Anterior cingulate cortex (tissue), 58 donors: ENCODE measurements around the gene E4F1.

Source experiments
- DNase-seq, 58 donors: peaks; one replicate each; lab custom pipeline; 2025; lab: John Stamatoyannopoulos, UW

The E4F1 gene

GRCh38 chr16:2223221-2223941 is at the start of gene E4F1:
E4F1 (plus strand) TSS chr16:2223591; CDS start chr16:2223614, 23 bp downstream.
- peak; percentile 79 to 99 (median 97) for DNase-seq

DNA sequence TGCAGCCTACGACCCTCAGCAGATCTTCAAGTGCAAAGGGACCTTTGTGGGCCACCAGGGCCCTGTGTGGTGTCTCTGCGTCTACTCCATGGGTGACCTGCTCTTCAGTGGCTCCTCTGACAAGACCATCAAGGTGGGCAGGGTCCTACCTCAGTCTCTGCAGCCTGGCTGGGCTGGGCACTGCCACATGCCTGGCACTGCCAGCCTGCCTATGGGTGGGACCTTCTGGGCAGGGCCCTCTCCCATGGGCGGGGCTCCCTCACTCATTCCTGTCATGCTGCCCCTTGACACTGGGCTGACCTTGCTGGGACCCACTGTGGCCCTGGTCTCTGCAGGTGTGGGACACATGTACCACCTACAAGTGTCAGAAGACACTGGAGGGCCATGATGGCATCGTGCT is 49.5 kb upstream of the E4F1 start:
- DNase-seq = no peak

- peak in 12 of 58 donors; percentile 15 to 75 (median 29) for DNase-seq
These were observed 48.8 kb upstream of the E4F1 start for GRCh38 chr16:2174396-2175131.

DNA sequence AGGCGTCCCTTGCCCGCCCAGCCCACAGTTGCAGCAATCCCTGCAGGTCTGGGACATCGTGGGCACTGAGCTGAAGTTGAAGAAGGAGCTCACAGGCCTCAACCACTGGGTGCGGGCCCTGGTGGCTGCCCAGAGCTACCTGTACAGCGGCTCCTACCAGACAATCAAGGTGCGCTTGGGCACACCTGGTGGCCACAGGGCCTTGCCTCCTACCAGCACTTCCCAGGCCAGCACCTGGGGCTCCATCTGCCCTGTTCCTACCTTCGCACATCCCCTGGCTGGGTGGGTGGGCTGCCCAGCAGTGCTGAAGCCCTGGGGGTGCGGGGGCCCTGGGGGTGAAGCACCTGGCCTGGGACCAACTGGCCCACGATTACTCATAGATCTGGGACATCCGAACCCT is 47.9 kb upstream of the E4F1 start:
- DNase-seq = no peak

DNA sequence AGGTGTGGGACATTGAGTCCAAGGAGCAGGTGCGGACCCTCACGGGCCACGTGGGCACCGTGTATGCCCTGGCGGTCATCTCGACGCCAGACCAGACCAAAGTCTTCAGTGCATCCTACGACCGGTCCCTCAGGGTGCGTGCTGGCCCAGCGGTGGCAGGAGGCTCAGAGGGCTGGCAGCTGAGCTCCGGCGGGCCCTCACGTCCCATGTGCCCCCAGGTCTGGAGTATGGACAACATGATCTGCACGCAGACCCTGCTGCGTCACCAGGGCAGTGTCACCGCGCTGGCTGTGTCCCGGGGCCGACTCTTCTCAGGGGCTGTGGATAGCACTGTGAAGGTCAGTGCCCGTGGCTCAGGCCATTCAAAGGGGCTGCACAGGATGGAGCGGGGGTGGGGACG is 47.3 kb upstream of the E4F1 start:
- no peak for DNase-seq

GRCh38 chr16:2177101-2177500 is 46.3 kb upstream of the E4F1 start:
- DNase-seq = no peak

GRCh38 chr16:2177561-2177960 is 45.8 kb upstream of the E4F1 start:
- no peak for DNase-seq

DNA sequence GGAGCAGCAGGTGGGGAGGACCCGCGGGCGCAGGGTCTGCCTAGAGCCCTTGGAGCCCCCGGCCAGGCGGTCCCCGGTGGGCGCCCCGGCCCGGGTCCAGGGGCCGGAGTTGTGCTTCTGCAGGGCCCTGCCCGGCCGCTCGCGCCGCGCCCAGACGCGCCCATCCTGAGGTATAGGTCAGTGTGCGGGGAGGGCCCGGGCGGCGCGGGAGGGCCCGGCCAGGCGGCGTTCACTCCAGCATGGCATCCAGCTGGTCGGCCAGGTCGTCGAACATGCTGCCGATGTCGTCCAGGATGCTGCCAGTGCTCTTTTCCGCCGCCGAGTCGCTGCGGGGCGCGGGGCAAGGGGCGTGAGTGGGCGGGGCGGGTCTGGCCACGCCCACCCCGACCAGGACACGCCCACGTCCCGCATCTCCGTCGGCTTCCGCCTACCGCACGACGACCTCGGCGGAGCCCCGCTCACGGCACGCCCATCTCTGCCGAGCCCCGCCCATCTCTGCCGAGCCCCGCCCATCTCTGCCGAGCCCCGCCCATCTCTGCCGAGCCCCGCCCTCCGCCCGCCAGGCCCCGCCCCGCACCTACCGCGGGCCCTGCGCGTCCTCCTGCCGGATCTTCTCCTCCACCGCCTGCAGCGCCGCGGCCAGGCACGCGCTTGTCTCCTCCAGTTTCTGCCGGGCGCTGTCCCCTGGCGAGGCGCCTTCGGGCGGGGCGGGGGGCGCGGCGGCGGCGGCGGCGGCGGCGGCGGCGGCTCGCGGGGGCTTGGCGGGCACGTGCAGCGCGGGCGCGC is 44.9 kb upstream of the E4F1 start:
- peak in 2 of 58 donors; percentile 18 to 27 for DNase-seq

GRCh38 chr16:2179107-2179501 is 44.3 kb upstream of the E4F1 start:
- DNase-seq = no peak

DNA sequence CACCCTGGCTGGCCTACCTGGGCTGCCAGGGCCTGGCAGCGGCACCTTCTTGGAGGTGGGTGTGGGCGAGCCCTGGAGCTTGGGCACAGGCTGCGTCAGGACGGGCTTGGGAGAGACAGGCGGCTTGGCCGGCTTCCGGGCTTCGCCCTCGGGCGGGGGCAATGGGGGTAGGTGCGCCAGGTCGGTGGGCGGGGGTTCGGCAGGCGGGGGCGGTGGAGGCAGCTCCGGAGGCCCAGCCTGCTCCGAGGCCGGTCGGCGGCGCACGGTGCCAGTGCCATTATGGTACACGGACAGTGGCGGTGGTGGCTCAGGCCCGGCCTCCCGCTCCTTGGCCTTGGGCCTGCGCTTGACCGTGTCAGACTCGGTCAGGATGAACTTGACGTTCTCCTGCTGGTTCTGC is 43.8 kb upstream of the E4F1 start:
- DNase-seq = no peak

DNA sequence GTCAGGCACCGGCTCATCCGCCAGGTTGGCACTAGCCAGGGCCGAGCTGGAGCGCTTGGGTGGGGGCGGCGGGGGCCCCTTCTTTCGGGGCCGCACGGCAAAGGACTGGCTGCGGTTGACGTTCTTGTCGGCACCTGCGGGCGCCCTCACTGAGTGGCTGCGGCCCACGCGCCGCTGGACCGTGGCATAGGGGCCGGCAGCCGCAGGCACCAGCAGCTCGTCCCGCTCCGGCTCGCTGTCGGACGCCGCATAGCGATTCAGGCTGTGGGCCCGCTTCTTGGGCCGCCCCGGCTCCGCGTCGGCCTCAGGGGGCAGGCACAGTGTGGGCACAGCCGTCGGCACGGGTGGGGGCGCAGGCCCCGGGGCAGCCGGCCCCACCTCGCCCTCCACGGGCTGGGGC is 42.9 kb upstream of the E4F1 start:
- no peak for DNase-seq

GRCh38 chr16:2180962-2181923 is 42.1 kb upstream of the E4F1 start:
- DNase-seq = peak in 7 of 58 donors; percentile 17 to 56 (median 30)

DNA sequence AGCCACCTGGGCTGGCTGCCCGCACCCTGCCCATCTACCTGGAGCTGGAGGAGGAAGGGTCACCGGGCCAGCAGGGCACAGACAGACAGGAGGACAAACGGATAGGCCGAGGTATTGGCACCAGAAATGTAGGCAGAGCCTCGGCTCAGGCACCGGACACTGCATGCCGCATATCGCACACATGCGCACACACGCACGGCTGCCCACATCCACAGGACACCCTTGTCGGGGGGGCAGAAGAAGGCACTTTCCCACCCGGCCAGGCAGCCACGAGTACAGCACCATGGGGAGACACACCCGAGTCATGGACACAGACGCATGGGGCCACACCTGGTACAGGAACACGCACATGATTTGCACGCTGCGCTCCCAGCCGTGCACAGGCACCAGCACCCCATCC is 41.4 kb upstream of the E4F1 start:
- no peak for DNase-seq

- DNase-seq = no peak
These were observed 39.7 kb upstream of the E4F1 start for GRCh38 chr16:2183671-2184070.

DNA sequence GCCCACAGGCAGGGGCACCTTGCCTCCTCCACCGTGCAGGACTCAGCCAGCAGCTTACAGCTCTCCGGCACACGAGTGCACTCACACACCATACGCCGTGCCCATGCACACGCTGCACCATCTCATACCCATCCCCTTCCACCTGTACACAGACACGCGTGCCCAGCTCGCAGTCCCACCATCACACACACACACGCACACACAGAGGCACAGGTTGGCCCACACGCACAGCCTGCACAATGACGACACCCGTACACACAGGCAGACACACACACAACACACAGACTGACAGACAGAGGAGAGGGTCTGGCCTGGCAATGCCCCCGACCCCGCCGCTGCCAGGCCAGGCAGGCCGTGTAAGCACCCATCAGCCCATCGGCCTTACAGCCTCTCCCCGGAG is 39.0 kb upstream of the E4F1 start:
- DNase-seq = no peak

GRCh38 chr16:2184962-2185361 is 38.4 kb upstream of the E4F1 start:
- DNase-seq = no peak

DNA sequence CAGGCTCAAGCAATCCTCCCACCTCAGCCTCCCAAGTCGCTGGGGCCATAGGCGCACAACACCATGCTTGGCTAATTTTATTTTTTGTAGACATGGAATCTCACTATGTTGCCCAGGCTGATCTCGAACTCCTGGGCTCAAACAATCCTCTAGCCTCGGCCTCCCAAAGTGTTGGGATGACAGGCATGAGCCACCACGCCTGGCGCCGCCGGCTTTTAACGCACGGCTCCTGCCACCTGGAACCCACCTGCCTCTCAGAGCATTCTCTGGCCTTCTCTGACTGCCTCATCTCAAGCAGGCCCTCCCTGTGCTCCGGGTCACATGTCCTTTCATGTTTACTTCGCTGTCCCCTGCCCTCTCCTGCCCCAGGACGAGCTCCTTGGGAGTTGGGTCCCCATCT is 37.3 kb upstream of the E4F1 start:
- no peak for DNase-seq

GRCh38 chr16:2186505-2186904 is 36.9 kb upstream of the E4F1 start:
- DNase-seq = no peak

DNA sequence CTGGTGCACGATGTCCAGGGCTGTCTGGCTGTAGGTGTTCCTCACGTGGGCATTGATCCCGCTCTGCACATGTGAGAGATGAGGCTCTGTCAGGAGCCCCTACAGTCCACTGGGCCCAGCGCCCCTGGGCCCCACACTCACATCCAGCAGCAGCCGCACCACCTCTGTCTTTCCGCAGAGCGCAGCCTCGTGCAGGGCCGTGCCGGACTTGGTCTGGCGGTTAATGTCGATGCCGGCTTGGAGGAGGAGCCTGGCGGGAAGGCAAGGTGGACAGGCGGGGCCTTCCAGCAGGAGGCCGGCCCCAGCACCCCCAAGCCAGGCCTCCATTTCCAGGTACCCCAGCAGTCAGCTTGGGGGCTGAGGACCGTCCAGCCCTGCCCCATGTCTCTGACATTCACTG is 36.2 kb upstream of the E4F1 start:
- no peak for DNase-seq

DNA sequence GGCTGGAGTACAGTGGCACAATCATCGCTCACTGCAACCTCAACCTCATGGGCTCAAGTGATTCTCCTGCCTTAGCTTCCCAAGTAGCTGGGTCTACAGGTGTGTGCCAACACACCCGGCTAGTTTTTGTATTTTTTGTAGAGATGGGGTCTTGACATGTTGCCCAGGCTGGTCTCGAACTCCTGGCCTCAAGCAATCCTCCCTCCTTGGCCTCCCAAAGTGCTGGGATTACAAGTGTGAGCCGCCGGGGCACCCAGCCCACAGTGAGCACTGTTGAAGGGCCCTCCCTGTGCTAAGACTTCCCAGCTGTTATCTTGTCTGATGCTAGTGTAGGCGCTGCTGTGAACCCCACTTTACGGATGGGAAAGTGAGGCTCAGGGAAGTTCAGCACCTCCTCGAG is 35.0 kb upstream of the E4F1 start:
- no peak for DNase-seq
